ENCODE measurements around the gene CHCHD6.

DNA sequence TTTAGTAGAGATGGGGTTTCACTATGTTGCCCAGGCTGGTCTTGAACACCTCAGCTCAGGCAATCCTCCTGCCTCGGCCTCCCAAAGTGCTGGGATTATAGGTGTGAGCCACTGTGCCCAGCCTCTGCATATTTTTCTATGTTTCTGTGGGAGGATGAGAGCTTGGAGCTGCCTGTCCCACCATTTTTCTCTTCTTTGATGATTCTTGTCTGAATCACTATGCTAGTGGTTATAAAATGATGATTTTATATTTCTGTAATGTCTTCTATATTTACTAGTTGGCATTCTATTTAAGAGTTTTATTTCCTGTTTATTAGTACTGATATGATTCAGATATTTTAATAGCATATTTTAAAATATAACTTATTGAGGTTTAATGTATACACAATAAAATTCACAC, 69.7 kb downstream of the CHCHD6 start:
- TF ChIP-seq POLR2A (IDR thresholded peaks at IDR 0.05; ENCODE audit: low read length) = no peak
- no peak for TF ChIP-seq GATA1 (IDR thresholded peaks at IDR 0.05; ENCODE audit: low read depth, low read length)

Data from erythroblast (primary cell).